GM21447 (cell line): ENCODE results near the gene ATP2B2.
A peak's percentile ranks its signal among the peaks of the same experiment; 100 is the strongest.

ENCODE experiments used
- ATAC-seq: cut with Tn5 transposase; IDR thresholded peaks from one replicate; pipeline ENCODE4 v1.9.1; 2021; ENCODE audit not compliant: unreplicated experiment

Gene ATP2B2

DNA sequence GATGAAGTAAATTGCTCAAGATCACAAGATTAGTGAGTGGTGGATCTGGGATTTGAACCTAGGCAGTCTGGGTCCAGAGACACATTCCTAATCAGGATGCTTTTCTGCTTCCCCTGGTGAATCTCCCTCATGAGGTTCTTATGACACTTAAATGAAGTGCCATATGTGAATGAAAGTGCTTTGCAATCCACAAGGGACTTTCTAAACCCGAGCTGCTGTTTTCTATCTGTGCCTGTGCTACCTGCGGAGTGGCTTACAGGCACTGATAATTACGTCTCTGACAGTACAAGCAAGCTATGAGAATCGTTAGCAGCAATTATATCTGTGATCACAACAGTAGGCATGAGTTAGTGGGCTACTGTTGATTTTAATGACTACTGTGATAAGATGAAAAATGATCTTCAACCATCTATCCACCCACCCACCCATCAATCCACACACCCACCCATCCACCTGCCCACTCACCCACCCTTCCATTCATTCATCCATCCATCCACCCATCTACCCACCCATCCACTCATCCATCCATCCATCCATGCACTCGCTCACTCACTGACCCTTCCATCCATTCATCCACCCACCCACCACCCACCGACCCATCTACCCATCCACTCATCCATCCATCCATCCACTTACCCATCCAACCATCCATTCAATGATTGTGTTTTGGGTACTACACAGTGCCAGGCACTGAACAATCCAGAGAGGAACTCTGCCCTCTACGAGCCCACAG, 51.8 kb downstream of the ATP2B2 start:
- no peak for ATAC-seq

DNA sequence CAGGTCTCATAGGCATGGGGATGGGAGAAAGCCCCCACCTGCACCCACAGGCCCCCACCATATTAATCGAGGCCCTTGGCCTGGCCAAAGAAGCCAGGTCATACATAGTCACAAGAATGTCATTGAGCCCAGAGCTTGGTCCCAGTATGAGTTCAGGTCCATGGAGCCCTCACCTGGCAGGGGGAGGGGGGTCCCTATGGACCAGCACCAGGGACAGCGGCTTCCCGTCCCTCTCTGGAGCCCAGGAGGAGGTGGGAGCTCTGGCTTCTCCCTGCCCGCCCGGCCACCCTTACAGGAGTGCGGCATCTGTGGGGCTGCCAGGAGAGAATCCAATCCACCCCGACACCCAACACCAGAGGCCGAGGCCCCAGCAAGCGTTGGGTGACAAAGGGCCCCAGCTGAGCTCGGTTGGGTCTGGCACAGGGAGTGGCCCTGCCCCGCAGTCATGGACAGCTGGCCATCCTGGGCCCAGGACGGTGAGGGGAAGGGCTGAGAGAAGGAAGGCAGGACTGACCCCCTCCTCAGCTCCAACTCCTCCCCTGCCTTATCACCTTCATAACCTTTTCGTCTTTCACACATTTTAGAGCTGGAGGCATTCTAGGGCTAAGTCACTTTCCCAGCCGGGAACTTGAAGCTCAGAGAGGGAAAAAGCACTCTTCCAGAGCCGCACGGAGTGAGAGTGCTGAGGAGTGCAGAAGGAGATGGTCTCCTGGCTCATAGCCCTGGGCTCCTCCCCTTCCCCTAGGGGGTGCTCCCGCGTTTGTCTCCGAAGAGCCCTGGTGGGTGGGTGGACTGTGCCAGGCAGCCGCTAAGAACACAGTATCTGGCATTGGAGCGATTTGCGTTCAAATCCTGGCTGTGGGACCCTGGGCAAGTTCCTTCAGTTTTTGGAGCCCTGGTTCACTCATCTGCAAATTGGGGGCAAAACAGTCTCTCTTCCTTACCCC, 54.6 kb downstream of the ATP2B2 start:
- ATAC-seq, result no peak

DNA sequence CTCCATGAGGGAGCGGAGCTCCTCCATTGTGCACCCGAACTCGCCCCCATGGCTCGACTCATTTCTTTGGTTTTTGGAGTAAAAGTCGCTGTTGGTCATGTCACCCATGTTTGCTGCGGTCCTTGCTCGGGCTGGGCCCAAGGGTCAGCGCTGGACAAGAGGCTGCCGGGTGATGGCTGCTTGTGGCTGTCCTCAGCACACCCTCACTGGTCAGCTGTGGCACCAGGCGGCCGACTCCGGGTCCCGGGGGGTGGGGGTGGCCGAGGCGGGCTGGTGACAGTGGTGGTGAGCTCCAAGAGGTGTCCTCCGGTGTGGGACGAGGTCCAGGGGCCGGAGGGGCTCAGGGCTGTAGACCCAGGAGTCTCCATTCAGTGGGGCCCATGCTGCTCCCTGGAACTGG, 56.0 kb downstream of the ATP2B2 start:
- no peak for ATAC-seq

DNA sequence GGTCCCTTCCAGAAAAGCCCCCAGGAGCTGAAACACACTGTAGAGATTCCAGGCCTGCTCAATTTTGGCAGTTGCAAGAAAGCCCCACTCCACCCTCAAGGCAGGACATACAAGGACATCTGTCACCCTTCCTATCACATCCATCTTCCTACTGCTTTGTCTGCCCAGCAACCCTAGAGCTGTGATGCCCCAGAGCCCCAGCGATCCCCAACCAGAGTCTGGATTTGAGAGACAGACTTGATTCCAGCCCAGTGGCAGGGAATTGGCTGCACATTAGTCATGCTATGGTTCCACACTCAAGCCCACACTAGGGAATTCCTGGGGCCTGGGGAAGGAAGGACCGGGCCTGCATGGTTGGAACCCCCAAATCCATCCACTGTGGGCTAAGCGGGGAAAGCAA, 56.8 kb downstream of the ATP2B2 start:
- ATAC-seq, result no peak

DNA sequence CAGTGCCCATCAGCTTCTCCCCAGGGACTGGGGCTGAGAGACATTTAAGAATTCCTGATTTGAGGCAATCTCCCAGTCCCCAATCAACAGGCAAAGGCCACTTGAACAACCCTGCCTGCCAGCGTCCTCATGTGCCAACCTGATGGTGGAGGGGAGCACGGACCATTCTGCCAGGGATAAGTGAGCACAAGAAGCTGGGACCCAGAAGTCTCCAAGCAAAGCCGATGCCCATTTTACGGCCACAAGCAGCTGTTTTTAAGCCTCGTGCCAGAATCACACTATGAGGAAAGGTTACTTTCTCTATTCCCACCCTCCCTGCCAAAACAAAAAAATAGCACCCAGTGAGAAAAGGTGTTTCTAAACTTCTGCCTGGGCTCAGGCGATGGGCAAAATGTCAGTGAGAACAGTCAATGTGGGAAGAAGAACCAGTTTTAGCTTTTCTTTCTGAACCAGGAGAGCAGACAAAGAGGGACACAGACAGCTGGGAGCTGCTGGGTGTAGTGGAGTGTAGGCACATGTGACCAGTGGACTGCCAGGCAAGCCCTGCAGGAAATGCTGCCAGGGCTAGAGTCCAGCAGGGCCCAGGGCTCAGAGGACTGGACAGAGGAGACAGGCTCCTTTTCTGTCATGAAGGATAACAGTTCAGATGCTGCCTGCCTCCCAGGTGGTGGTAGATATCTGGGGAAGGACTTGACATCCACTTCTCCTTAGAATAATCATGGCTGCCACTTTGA, 57.7 kb downstream of the ATP2B2 start:
- ATAC-seq, result no peak

DNA sequence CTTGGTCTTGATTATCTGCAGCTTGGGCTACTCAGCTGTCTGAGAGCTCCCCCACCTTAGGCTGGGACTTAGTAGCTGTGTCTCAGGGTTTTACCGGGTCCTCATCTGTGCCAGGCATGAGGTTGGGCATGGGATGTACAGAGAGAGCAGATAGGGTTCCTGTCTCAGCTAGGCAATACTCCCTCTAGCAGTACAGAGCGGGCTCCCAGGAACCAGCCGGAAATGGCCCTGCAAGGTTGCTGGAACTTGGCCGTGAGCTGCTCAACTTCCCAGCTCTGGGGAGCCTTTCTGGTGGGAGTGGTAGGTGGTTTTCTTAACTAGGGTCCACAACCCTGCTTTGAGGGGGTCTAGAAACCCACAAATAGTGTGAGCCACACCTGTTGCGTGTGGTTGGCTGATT, 58.3 kb downstream of the ATP2B2 start:
- no peak for ATAC-seq

DNA sequence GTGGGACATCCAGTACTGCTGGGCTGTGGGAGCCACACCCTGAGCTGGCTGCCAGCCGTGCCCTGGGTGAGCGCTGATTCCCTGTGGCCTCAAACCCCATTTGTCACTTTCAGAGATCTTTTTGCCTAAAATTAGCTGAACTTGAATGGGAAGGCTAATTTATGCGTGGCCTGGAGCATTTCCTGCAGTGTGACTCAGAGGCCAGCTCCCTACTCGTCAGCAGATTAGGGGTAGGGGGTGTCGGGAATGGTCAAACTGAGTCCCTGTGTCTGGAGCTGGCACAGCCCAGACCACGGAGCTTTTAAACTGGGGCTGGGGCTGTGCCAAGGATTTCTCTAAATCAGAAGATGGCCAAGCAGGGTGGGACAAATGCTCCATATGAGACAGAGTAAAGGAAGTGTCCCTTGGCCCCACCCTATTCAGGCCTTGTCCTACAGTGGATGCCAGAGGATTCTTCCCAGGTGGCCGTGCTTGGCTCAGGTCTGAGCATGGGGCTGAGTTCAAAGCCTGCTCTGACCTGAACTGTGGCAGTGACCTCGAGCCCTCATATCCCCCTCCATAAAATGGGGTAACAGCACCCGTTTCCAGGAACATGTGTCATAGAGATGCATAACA, 59.7 kb downstream of the ATP2B2 start:
- no peak for ATAC-seq

DNA sequence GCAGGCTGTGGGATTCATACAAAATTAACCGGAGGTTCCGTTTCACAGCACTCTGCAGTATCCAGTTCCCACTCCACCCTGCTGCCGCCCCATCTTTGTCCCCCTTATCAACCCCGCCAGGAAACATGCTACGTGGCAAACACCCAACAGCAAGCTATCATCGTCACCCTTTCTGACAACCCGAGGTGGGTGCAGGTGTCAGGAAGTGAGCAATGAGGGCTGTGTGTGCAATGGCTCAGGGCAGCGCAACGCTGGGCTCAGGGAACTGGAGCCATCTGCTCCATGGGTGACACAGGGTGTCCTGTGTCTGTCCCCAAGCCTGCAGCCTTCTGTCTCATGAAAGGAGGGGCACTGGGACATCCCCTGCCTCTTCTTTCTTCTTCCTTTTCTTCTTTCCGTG, 60.9 kb downstream of the ATP2B2 start:
- no peak for ATAC-seq

DNA sequence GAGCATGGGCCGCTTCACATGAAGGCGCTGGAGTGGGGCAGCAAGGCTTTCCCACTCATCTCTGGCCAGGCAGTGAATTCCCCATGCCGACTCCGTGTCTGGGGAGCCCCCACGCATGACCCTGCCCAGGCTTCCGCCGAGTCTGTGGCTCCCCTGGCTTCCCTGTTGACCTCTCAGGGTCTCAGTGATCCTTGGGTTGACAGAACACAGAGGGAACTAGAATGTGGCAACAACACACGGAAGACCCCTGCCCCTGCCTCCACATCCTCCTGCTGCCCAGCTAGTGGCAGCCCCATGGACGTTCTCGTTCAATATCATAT, 61.3 kb downstream of the ATP2B2 start:
- ATAC-seq, result no peak

DNA sequence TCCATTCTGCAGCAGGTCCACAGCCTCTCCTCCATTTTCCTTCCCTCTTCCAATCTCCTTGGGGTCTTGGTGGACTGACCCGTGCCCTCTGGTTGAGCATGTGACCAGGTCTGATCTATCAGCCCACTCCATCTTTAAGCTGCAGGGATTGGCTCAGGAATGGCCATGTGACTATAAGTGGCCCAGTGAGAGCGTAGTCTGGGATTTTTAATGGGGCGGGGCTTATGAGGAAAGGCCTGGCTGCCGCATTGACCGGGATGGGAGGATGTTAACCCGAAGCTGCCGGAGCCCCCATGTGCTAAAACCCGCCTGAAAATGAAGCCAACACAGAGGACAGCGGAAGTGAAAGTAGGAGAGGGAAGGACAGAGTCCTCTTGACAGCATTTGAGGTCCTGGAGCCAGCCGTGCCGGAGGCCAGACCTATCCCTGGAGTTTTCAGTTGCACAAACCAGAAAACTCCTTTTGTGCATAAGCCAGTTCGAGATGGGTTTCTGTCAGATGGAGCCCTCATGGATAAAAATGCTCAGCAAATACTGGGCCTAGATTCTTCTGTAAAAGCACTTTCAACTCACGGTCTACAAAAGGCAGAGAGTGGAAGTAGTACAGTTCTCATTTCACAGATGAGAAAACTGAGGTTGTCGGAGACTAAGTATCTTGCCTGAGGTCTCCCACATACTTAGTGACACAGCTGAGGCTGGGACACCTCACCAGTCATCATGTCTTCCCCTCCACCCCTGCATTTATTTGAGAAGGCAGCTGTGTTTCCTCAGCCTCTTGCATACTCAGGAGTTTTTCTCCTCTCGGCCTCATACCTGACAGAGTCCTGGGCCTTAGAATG, 61.9 kb downstream of the ATP2B2 start:
- no peak for ATAC-seq

DNA sequence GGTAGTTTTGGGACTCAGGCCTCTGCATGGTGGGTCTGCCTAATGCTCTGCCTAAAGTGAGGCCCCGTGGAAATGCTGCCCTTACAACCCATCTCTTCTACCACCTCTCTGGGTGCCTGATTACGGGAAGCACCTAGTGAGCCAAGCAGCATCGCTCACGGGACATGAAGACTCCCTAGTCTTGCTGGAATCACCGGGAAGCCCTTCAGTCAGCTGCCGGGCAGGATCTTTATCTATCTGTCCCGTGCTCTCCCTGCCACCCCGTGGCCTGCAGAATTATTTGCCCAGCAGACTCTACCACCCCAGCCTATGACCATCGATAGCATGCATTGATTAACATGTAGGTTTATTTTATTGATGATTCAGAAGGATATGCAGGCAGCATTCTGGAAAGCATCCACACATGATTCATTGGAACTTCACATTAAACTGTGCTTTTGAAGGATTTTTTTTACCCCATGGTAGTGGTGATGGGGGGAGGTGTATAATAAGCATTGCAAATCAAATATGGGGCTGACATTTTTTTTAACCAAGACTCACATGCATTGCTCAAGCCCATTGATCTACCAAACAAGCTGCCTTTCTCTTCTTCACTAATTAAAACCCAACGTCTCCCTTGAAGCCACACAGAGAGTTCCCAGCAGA, 63.1 kb downstream of the ATP2B2 start:
- no peak for ATAC-seq

DNA sequence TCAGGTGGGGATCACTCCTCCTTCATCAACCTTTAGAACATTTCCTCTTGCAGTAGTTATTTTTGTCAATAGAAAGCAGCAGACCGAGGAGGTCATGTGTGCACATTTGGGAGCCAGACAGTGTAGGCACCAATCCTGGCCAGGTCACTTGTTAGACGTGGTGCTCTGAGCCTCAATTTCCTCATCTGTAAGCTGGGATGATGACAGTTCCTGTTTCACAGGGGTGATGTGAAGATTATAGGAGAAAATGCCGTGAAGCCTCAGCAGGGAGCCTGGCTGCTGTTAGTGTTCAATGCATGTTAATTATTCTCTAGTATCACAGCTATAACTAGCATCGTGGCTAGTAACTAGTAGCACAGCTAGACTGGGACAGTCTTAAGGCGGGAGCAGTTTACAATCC, 64.7 kb downstream of the ATP2B2 start:
- no peak for ATAC-seq

DNA sequence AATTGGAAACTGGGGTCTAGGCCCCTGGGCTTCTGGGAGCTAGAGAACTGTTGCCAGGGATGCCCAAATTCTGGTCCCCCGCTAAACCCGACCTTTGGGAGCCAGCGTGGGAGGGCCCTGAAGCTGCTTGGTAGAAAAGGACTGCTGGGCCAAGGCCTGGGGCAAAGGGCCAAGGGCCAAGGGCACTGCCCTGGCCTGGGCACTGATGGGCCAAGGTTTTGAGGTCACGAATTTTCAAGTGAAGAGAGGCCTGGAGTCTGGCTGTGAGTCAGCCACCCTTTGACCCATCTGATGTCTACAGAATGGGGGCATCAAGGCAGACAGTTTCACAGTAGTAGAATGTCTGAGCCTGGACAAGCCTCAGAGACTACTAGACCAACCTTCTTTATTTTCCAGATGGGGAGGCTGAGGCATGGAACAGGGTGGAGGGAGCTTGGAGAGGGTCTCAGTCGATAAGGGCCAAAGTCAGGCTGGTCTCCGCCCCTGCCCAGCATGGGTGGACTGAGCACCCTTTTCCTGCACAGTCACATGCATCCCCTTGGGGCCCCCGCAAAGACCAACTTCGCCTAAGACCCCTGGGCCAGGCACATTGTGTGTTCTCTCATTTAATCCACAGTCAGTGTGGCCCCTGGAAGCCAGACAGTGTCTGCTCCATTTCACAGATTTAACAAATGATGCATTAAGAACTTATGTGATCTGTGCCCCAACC, 66.3 kb downstream of the ATP2B2 start:
- no peak for ATAC-seq

DNA sequence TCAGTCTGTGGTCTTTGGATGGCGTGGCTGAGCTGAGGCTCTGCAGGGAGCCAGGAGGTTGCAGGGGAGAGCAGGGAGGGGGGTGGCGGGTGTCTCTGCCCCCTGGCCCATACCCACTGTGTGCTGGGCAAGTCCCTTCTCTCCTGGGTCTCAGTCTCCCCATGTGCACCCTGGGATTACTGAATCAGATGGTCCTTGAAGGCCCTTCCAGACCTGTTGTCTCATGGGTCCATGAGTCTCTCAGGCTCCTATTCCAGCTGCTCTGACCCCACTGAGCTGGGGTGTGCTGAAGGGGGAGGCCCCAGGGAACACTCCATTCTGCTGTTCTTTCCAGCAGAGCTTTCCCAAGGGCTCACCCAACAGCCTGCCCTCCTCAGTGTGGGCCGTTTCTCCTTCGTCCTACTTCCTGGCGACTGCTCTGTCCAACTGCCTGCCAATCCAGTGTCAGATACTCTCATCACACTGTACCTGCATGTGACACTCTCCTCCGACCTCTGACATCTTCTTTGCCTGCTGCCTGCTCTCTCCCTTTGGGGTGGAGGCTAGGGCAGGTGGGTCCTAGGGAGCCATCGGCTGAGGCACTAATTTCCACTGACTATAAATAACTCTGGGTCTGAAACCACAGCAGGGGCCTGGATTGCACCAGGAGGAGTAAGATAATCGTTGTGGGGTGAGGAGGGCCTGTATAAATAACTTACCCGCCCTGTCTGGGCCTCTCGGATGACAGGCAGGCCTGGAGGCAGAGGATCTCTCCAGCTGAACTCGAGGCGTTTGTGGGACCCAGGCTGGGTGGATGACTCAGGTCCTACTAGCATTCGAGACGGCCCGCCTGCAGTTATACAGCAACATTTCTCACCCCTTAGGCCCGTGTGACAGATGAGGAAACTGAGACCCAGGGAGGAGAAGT, 67.1 kb downstream of the ATP2B2 start:
- ATAC-seq, result no peak

DNA sequence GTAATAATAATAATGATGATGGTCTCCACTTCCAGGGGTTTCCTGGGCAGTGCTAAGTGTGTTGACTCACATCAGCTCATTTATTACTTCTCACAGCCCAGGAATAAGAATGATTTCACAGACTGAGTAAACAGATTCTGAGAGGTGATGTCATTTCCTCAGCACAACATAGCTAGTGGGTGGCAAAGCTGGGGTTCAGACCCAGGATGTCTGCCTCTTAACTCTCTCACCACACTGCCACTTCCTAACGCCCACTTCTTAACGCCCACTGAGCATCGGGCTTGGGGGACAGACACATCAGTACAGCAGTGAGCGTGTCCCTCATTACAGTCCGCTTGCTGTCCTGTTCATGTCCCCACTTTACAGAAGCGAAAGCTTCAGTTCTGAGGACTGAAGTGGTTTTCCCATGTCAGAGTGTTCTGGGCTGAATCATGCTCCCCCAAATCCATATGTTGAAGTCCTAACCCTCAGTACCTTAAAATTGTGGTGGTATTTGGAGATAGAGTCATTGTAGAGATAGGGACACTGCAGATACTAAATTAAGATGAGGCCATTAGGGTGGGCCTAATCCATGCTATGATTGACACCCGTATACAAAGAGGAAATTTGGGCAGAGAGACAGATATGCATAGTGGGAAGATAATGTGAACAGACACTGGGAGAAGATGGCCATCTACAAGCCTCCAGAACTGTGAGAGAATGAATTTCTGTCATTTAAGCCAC, 68.0 kb downstream of the ATP2B2 start:
- ATAC-seq, result peak; percentile 77

DNA sequence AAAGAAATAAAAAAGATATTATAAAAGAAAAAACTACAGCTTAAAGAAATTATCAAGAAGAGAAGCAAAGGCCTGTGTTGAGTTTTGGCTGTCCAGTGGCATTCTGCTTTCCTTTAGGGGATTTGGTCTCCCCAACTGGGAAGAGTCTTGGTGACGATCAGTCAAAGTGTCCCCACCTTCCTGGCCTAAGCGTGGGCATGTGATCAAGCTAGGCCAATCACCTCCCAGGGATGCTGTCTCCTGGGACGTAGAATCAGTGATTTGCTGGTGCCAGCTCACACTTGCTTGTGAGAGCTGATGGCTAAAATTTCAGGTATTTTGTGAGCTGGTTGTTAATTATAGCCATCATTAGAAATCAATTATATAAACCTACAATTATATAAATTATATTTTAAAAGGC, 69.5 kb downstream of the ATP2B2 start:
- ATAC-seq, result no peak

DNA sequence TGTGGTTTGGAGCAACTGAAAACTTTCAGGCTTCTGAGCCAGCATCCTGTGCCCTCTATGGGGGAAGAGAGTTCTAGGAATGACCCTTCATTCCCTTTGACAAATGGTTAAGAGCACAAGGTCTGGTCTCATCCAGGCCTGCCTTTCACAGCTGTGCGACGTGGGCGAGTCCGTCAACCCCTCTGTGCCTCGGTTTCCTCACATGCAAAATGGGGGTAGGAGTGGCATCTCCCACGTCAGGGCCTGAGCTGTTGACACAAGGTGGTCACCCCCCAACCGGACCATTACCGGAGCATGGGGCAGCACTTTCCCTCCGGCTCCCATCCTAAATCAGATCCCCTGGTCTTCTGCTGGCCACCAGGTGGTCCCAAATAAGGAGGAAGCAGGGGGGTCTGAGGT, 70.4 kb downstream of the ATP2B2 start:
- no peak for ATAC-seq
